HepG2 (cell line): ENCODE measurements around the gene ITCH. TPM values are rescaled to one million over a fixed set of nuclear protein-coding genes. Genes with fewer than 3 reads are reported as not detected.

ENCODE experiments used
- CBFB ChIP-seq: sonication (generic); formaldehyde crosslinking; IDR thresholded peaks from 2 replicates; pipeline ENCODE4 v1.4.0; 2020; ENCODE audit warnings: missing genetic modification reagents
- EED ChIP-seq: sonication (generic); formaldehyde crosslinking; IDR thresholded peaks from 2 replicates; pipeline ENCODE4 v1.5.0; 2020; ENCODE audit warnings: mild to moderate bottlenecking, missing genetic modification reagents
- GFI1 ChIP-seq: sonication (generic); formaldehyde crosslinking; IDR thresholded peaks from 2 replicates; pipeline ENCODE4 v1.5.0; 2020; ENCODE audit warnings: missing genetic modification reagents, mild to moderate bottlenecking, borderline replicate concordance
- HINFP ChIP-seq: sonication (generic); formaldehyde crosslinking; IDR thresholded peaks from 2 replicates; pipeline ENCODE4 v1.4.0; 2020; ENCODE audit warnings: low read depth, mild to moderate bottlenecking, missing genetic modification reagents
- MED1 ChIP-seq: sonication (generic); formaldehyde crosslinking; IDR thresholded peaks from 2 replicates; pipeline ENCODE4 v1.4.0; 2020; ENCODE audit warnings: missing genetic modification reagents
- MTA1 ChIP-seq: sonication (generic); formaldehyde crosslinking; IDR thresholded peaks from 2 replicates; pipeline ENCODE4 v1.4.0; 2020; ENCODE audit warnings: missing genetic modification reagents, mild to moderate bottlenecking, borderline replicate concordance
- RBM22 ChIP-seq: fragments of 200-400 bp; formaldehyde crosslinking; optimal IDR thresholded peaks from 2 replicates; pipeline ENCODE3; 2017; ENCODE audit warnings: mild to moderate bottlenecking, low read length, moderate library complexity
- RFX1 ChIP-seq: fragments of 450-650 bp; IDR thresholded peaks from 2 replicates; pipeline ENCODE4 v1.6.1; 2017
- RFX5 ChIP-seq: IDR thresholded peaks from 2 replicates; pipeline ENCODE4 v1.6.1; 2011; ENCODE audit warnings: low read depth, low read length, improper control_type of control experiment
- SAP130 ChIP-seq: IDR thresholded peaks from 2 replicates; pipeline ENCODE4 v1.6.1; 2016; ENCODE audit warnings: low read depth
- ZBTB4 ChIP-seq: sonication (generic); formaldehyde crosslinking; IDR thresholded peaks from 2 replicates; pipeline ENCODE4 v1.4.0; 2020; ENCODE audit warnings: missing genetic modification reagents, mild to moderate bottlenecking, borderline replicate concordance
- ZNF224 ChIP-seq: sonication (generic); formaldehyde crosslinking; IDR thresholded peaks from 2 replicates; pipeline ENCODE4 v1.5.0; 2020; ENCODE audit warnings: mild to moderate bottlenecking, missing genetic modification reagents
- ZNF44 ChIP-seq: sonication (generic); formaldehyde crosslinking; IDR thresholded peaks from 2 replicates; pipeline ENCODE4 v1.5.1; 2020; ENCODE audit warnings: mild to moderate bottlenecking, missing genetic modification reagents
- ZNF691 ChIP-seq: sonication (generic); formaldehyde crosslinking; IDR thresholded peaks from 2 replicates; pipeline ENCODE4 v1.4.0; 2020; ENCODE audit warnings: missing genetic modification reagents, low read depth, mild to moderate bottlenecking, borderline replicate concordance
- ZNF75D ChIP-seq: sonication (generic); formaldehyde crosslinking; IDR thresholded peaks from 2 replicates; pipeline ENCODE4 v1.8.1; 2023; ENCODE audit warnings: missing genetic modification reagents, mild to moderate bottlenecking, borderline replicate concordance
- ZNF879 ChIP-seq: sonication (generic); formaldehyde crosslinking; IDR thresholded peaks from 2 replicates; pipeline ENCODE4 v1.8.1; 2023; ENCODE audit warnings: missing genetic modification reagents
- polyA plus RNA-seq, 8 experiments: library from polyadenylated mRNA; depleted of rRNA in 3 of 8; stranded (reverse) in 7 of 8; unstranded in 1 of 8; fragments of >200 nt; fragmentation: Illumina TruSeq in 4 of 8; extraction: Trizol in 4 of 8; gene quantifications; 2 replicates each; pipeline versions ENCODE4 v1.2.1 to v1.2.3, GENCODE V29; 2011 to 2016; ENCODE audit warnings: low read depth in 4 of 8, missing spikeins in 1 of 8, mixed read lengths in 1 of 8; ENCODE audit not compliant: insufficient read depth in 1 of 8
- total RNA-seq, 5 experiments: library from RNA; depleted of rRNA; stranded (reverse); fragments of >200 nt; fragmentation: Illumina TruSeq; extraction: Trizol; gene quantifications; 2 replicates each; pipeline ENCODE4 v1.2.3, GENCODE V29; 2016; ENCODE audit warnings: low read depth in 1 of 5

The ITCH gene
- total and polyA plus RNA-seq, 2 of the 13 experiments (the other 11 are each of a cell fraction or from before 2014, with no cell fraction given), result 20.5 to 112 TPM

- 0 out of 2 replicates have a peak, but pooled peaks have one; percentile 20 for TF ChIP-seq ZBTB4
- TF ChIP-seq SAP130, result peak; percentile 57
- peak; percentile 86 for TF ChIP-seq RFX1
- no peak for TF ChIP-seq ZNF879 (CRISPR knock-in tag)
- TF ChIP-seq RBM22, result peak; percentile 65
- TF ChIP-seq ZNF224 (CRISPR knock-in tag), result no peak
- TF ChIP-seq HINFP (CRISPR knock-in tag), result peak; percentile 47; the same call in 1 of the 2 replicates
- TF ChIP-seq ZNF691 (CRISPR knock-in tag), result peak; percentile 62
- TF ChIP-seq CBFB (CRISPR knock-in tag), result no peak
- TF ChIP-seq ZNF75D (CRISPR knock-in tag), result no peak
- no peak for TF ChIP-seq MED1
- TF ChIP-seq ZNF44 (CRISPR knock-in tag), result no peak
- TF ChIP-seq EED (CRISPR knock-in tag), result peak; percentile 89; the same call in 1 of the 2 replicates
- no peak for TF ChIP-seq MTA1 (CRISPR knock-in tag)
- peak; percentile 54; the same call in 1 of the 2 replicates for TF ChIP-seq RFX5
- TF ChIP-seq GFI1 (CRISPR knock-in tag), result no peak
Measured at GRCh38 chr20:34549291-34549928, 186.3 kb downstream of the ITCH start (continued).
